Neuronal stem cell (in vitro differentiated cells): ENCODE results near the gene JADE3.

Source experiments
- DNase-seq: peaks from one replicate; pipeline ENCODE4 v3.0.0-alpha.2; 2013; ENCODE audit warnings: low spot score
- H2AFZ ChIP-seq: one replicate; pipeline ENCODE4 v1.6.1; 2013; ENCODE audit warnings: mild to moderate bottlenecking, low read length, inconsistent platforms
- H2AK5ac ChIP-seq: 2 replicates; pipeline ENCODE4 v1.6.1; 2013; ENCODE audit warnings: low read depth, mild to moderate bottlenecking, inconsistent platforms, low read length, moderate library complexity, mixed read lengths
- H2BK120ac ChIP-seq: 2 replicates; pipeline ENCODE4 v1.6.1; 2013; ENCODE audit warnings: low read depth, mild to moderate bottlenecking, inconsistent platforms, low read length, moderate library complexity, mixed read lengths
- H2BK12ac ChIP-seq: one replicate; pipeline ENCODE4 v1.6.1; 2013; ENCODE audit warnings: low read length, inconsistent platforms
- H2BK15ac ChIP-seq: 2 replicates; pipeline ENCODE4 v1.6.1; 2013; ENCODE audit warnings: mild to moderate bottlenecking, low read length, inconsistent platforms, mixed read lengths
- H2BK5ac ChIP-seq: one replicate; pipeline ENCODE4 v1.6.1; 2013; ENCODE audit warnings: inconsistent platforms, mild to moderate bottlenecking, low read length, moderate library complexity
- H3K14ac ChIP-seq: one replicate; pipeline ENCODE4 v1.6.1; 2013; ENCODE audit warnings: low read length, inconsistent platforms
- H3K18ac ChIP-seq: 2 replicates; pipeline ENCODE4 v1.6.1; 2013; ENCODE audit warnings: low read length, inconsistent platforms
- H3K23ac ChIP-seq: 2 replicates; pipeline ENCODE4 v1.6.1; 2013; ENCODE audit warnings: low read depth, mild to moderate bottlenecking, mixed read lengths, low read length, inconsistent platforms; ENCODE audit not compliant: poor library complexity
- H3K27ac ChIP-seq: replicated peaks from 3 replicates; pipeline ENCODE4 v1.5.1; 2013; ENCODE audit warnings: low read length, inconsistent platforms
- H3K27me3 ChIP-seq, 3 experiments: 2 replicates each; pipeline ENCODE4 v1.6.1; 2013; ENCODE audit warnings: low read length in 3 of 3, mild to moderate bottlenecking in 2 of 3, inconsistent platforms in 1 of 3, low read depth in 1 of 3, mixed read lengths in 1 of 3, moderate library complexity in 1 of 3; ENCODE audit not compliant: control insufficient read depth in 3 of 3, insufficient read depth in 3 of 3
- H3K36me3 ChIP-seq, 2 donors: replicated peaks in 1 of 2; 2 replicates each; pipeline ENCODE4 v1.6.1; 2013; ENCODE audit warnings: low read length in 2 of 2; ENCODE audit not compliant: control insufficient read depth in 2 of 2, insufficient read depth in 2 of 2
- H3K4ac ChIP-seq: 2 replicates; pipeline ENCODE4 v1.6.1; 2013; ENCODE audit warnings: inconsistent platforms, mild to moderate bottlenecking, low read length, moderate library complexity
- H3K4me1 ChIP-seq, 2 donors: 1 replicate in 1 of 2; 2 replicates in 1 of 2; pipeline ENCODE4 v1.6.1; 2013; ENCODE audit warnings: low read length in 2 of 2, low read depth in 1 of 2; ENCODE audit not compliant: control insufficient read depth in 2 of 2, insufficient read depth in 1 of 2
- H3K4me2 ChIP-seq: one replicate; pipeline ENCODE4 v1.6.1; 2013; ENCODE audit warnings: mild to moderate bottlenecking, low read length, inconsistent platforms; ENCODE audit not compliant: insufficient read depth, poor library complexity, severe bottlenecking
- H3K4me3 ChIP-seq, 2 donors: 2 replicates each; pipeline ENCODE4 v1.5.1; 2013; ENCODE audit warnings: low read length in 2 of 2, mild to moderate bottlenecking in 2 of 2, inconsistent platforms in 1 of 2, moderate library complexity in 1 of 2
- H3K79me1 ChIP-seq: one replicate; pipeline ENCODE4 v1.6.1; 2013; ENCODE audit warnings: low read depth, mild to moderate bottlenecking, inconsistent platforms, low read length, moderate library complexity
- H3K9ac ChIP-seq: one replicate; pipeline ENCODE4 v1.6.1; 2013; ENCODE audit warnings: mild to moderate bottlenecking, low read depth, low read length, inconsistent platforms; ENCODE audit not compliant: poor library complexity
- H3K9me3 ChIP-seq, 2 donors: replicated peaks in 1 of 2; 2 replicates each; pipeline versions ENCODE3 to v1.6.1; 2013; ENCODE audit warnings: low read length in 2 of 2, mild to moderate bottlenecking in 2 of 2, inconsistent platforms in 1 of 2, low read depth in 1 of 2, mixed read lengths in 1 of 2, moderate library complexity in 1 of 2; ENCODE audit not compliant: control insufficient read depth in 2 of 2, insufficient read depth in 1 of 2
- H4K8ac ChIP-seq: one replicate; pipeline ENCODE4 v1.6.1; 2013; ENCODE audit warnings: low read depth, mild to moderate bottlenecking, inconsistent platforms, low read length, moderate library complexity
- H4K91ac ChIP-seq: one replicate; pipeline ENCODE4 v1.6.1; 2013; ENCODE audit warnings: low read length, low read depth, mild to moderate bottlenecking, inconsistent platforms; ENCODE audit not compliant: poor library complexity
- WGBS, 2 donors: extraction: QIAGEN DNeasy Blood & Tissue Kit; methylation state at CpG; one replicate each; pipeline ENCODE4 v1.1.7; 2013; ENCODE audit warnings: missing lambda C conversion rate in 2 of 2, mixed read lengths in 1 of 2; ENCODE audit not compliant: insufficient read length in 2 of 2, insufficient replicate concordance in 1 of 2; ENCODE audit errors: extremely low coverage in 2 of 2; 5-methylcytosine and 5-hydroxymethylcytosine counted together

The JADE3 gene

GRCh38 chrX:46941341-46941740, 29.1 kb downstream of the JADE3 start:
- Histone ChIP-seq H4K8ac (no peak overlapping the region), H3K18ac (no peak overlapping the region), H3K9me3 (peaks cover 0 to 6% of the 10 kb centered on the region in 2 donors), H3K4me2 (no peak overlapping the region), H3K27ac (no peak overlapping the region), H3K27me3 (no peaks in the 10 kb centered on the region), H2AK5ac (no peak overlapping the region), H3K23ac (no peak overlapping the region), H3K36me3 (no peaks in the 10 kb centered on the region), H3K4ac (no peak overlapping the region), H2BK5ac (no peak overlapping the region), H3K9ac (no peak overlapping the region), H2BK120ac (no peak overlapping the region), H2BK15ac (no peak overlapping the region), H2AFZ (no peak overlapping the region), H3K4me3 (no peak overlapping the region), H2BK12ac (no peak overlapping the region), H3K14ac (no peak overlapping the region), H3K79me1 (peaks cover 1% of the 10 kb centered on the region), H3K4me1 (no peaks in the 10 kb centered on the region), H4K91ac (no peak overlapping the region)
- DNase-seq, result no peak

- Histone ChIP-seq H3K27ac (no peak overlapping the region), H3K18ac (no peak overlapping the region), H3K9me3 (no peaks in the 10 kb centered on the region), H2BK5ac (no peak overlapping the region), H3K14ac (no peak overlapping the region), H2BK120ac (no peak overlapping the region), H3K4me2 (no peak overlapping the region), H3K36me3 (no peaks in the 10 kb centered on the region), H4K91ac (no peak overlapping the region), H3K4me1 (peaks cover 3 to 4% of the 10 kb centered on the region in 2 donors), H3K9ac (no peak overlapping the region), H2BK12ac (no peak overlapping the region), H2BK15ac (no peak overlapping the region), H3K27me3 (no peaks in the 10 kb centered on the region), H3K4ac (no peak overlapping the region), H4K8ac (no peak overlapping the region), H3K23ac (no peak overlapping the region), H3K79me1 (no peaks in the 10 kb centered on the region), H2AFZ (no peak overlapping the region), H3K4me3 (no peak overlapping the region), H2AK5ac (no peak overlapping the region)
- no peak for DNase-seq
- WGBS, 2 donors, result no CpG with 5 or more reads among the region's 5 CpGs
These were observed 40.9 kb downstream of the JADE3 start for GRCh38 chrX:46953137-46953527.

GRCh38 chrX:46953597-46953996, 41.4 kb downstream of the JADE3 start:
- no peak overlapping the region for H2BK15ac ChIP-seq
- H3K4me3 ChIP-seq, result no peak overlapping the region
- no peak overlapping the region for H2BK12ac ChIP-seq
- no peak overlapping the region for H4K91ac ChIP-seq
- H3K23ac ChIP-seq, result no peak overlapping the region
- no peak overlapping the region for H2BK120ac ChIP-seq
- no peak overlapping the region for H2BK5ac ChIP-seq
- no peak overlapping the region for H4K8ac ChIP-seq
- no peak overlapping the region for H3K14ac ChIP-seq
- WGBS, 2 donors, result no CpG with 5 or more reads among the region's 2 CpGs
- peaks cover 3 to 4% of the 10 kb centered on the region in 2 donors for H3K4me1 ChIP-seq
- H2AK5ac ChIP-seq, result no peak overlapping the region
- peak overlapping the region; percentile 23 for H2AFZ ChIP-seq
- H3K36me3 ChIP-seq, result no peaks in the 10 kb centered on the region
- no peaks in the 10 kb centered on the region for H3K27me3 ChIP-seq
- no peaks in the 10 kb centered on the region for H3K9me3 ChIP-seq
- no peak overlapping the region for H3K9ac ChIP-seq
- no peak overlapping the region for H3K4ac ChIP-seq
- peak; percentile 57 for DNase-seq
- no peak overlapping the region for H3K4me2 ChIP-seq
- H3K79me1 ChIP-seq, result no peaks in the 10 kb centered on the region
- no peak overlapping the region for H3K18ac ChIP-seq
- peak overlapping the region; percentile 42 for H3K27ac ChIP-seq

- Histone ChIP-seq H3K79me1 (no peaks in the 10 kb centered on the region), H2BK12ac (no peak overlapping the region), H2BK120ac (no peak overlapping the region), H3K4me1 (peaks cover 3 to 4% of the 10 kb centered on the region in 2 donors), H3K18ac (no peak overlapping the region), H3K27ac (no peak overlapping the region), H3K4ac (no peak overlapping the region), H3K4me2 (no peak overlapping the region), H3K36me3 (no peaks in the 10 kb centered on the region), H3K27me3 (no peaks in the 10 kb centered on the region), H3K9me3 (no peaks in the 10 kb centered on the region), H2BK5ac (no peak overlapping the region), H3K9ac (no peak overlapping the region), H3K4me3 (no peak overlapping the region), H4K91ac (no peak overlapping the region), H2AFZ (no peak overlapping the region), H2BK15ac (no peak overlapping the region), H2AK5ac (no peak overlapping the region), H4K8ac (no peak overlapping the region), H3K23ac (no peak overlapping the region), H3K14ac (no peak overlapping the region)
- no CpG with 5 or more reads among the region's 2 CpGs for WGBS, 2 donors
- DNase-seq, result no peak
These were observed 42.5 kb downstream of the JADE3 start for GRCh38 chrX:46954716-46955115.
